Measurements from ENCODE around the gene TAS2R41.

TAS2R41 gene

GRCh38 chr7:143492799-143493739 is 15.4 kb downstream of the TAS2R41 start:
- no peak for DNase-seq (ENCODE audit: low read depth in 2 of 3, low spot score in 1 of 3)

GRCh38 chr7:143493751-143494150 is 16.1 kb downstream of the TAS2R41 start:
- no peak for DNase-seq (ENCODE audit: low read depth in 2 of 3, low spot score in 1 of 3)

- DNase-seq (ENCODE audit: low read depth in 2 of 3, low spot score in 1 of 3) = no peak
Observed at GRCh38 chr7:143494622-143495021, 16.9 kb downstream of the TAS2R41 start.

- no peak for DNase-seq (ENCODE audit: low read depth in 2 of 3, low spot score in 1 of 3)
Observed at GRCh38 chr7:143495851-143496250, 18.2 kb downstream of the TAS2R41 start.

GRCh38 chr7:143496263-143496662 is 18.6 kb downstream of the TAS2R41 start:
- no peak for DNase-seq (ENCODE audit: low read depth in 2 of 3, low spot score in 1 of 3)

- DNase-seq (ENCODE audit: low read depth in 2 of 3, low spot score in 1 of 3) = no peak
Observed at GRCh38 chr7:143497008-143497795, 19.5 kb downstream of the TAS2R41 start.

GRCh38 chr7:143499246-143499645 is 21.6 kb downstream of the TAS2R41 start:
- no peak for DNase-seq (ENCODE audit: low read depth in 2 of 3, low spot score in 1 of 3)

- no peak for DNase-seq (ENCODE audit: low read depth in 2 of 3, low spot score in 1 of 3)
Observed at GRCh38 chr7:143499743-143500348, 22.2 kb downstream of the TAS2R41 start.

GRCh38 chr7:143503261-143503660 is 25.6 kb downstream of the TAS2R41 start:
- DNase-seq (ENCODE audit: low read depth in 2 of 3, low spot score in 1 of 3) = no peak

- DNase-seq (ENCODE audit: low read depth in 2 of 3, low spot score in 1 of 3) = no peak
Observed at GRCh38 chr7:143504215-143504936, 26.7 kb downstream of the TAS2R41 start.

GRCh38 chr7:143504937-143505297 is 27.2 kb downstream of the TAS2R41 start:
- no peak for DNase-seq (ENCODE audit: low read depth in 2 of 3, low spot score in 1 of 3)

GRCh38 chr7:143505838-143506237 is 28.2 kb downstream of the TAS2R41 start:
- DNase-seq (ENCODE audit: low read depth in 2 of 3, low spot score in 1 of 3) = no peak

GRCh38 chr7:143507094-143507518 is 29.4 kb downstream of the TAS2R41 start:
- DNase-seq (ENCODE audit: low read depth in 2 of 3, low spot score in 1 of 3) = no peak

GRCh38 chr7:143507534-143508055 is 29.9 kb downstream of the TAS2R41 start:
- no peak for DNase-seq (ENCODE audit: low read depth in 2 of 3, low spot score in 1 of 3)

GRCh38 chr7:143510854-143511592 is 33.4 kb downstream of the TAS2R41 start:
- no peak for DNase-seq (ENCODE audit: low read depth in 2 of 3, low spot score in 1 of 3)

GRCh38 chr7:143511593-143512047 is 33.9 kb downstream of the TAS2R41 start:
- no peak for DNase-seq (ENCODE audit: low read depth in 2 of 3, low spot score in 1 of 3)

- no peak for DNase-seq (ENCODE audit: low read depth in 2 of 3, low spot score in 1 of 3)
Observed at GRCh38 chr7:143512488-143513340, 35.0 kb downstream of the TAS2R41 start.

- DNase-seq (ENCODE audit: low read depth in 2 of 3, low spot score in 1 of 3) = no peak
Observed at GRCh38 chr7:143514487-143514886, 36.8 kb downstream of the TAS2R41 start.

Measured in stimulated activated CD4-positive, alpha-beta T cell treated with anti-CD3 and anti-CD28 coated beads, Interleukin-12 subunit alpha, Interleukin-12 subunit beta, amount 100 ng/mL, for 48 hours (primary cell).